GM12878 (cell line): ENCODE data around the gene ACSM6.

ENCODE experiments used
- CREM ChIP-seq: IDR thresholded peaks from 2 replicates; pipeline ENCODE4 v1.6.1; 2014; ENCODE audit warnings: antibody characterized with exemption, low read depth
- CTCF ChIP-seq, 3 experiments: IDR thresholded peaks in 2 of 3; conservative IDR thresholded peaks in 1 of 3; 2 replicates each; pipeline ENCODE4 v1.5.1; 2011; ENCODE audit warnings: low read depth in 3 of 3, low read length in 3 of 3, mild to moderate bottlenecking in 3 of 3, control low read depth in 2 of 3, moderate library complexity in 2 of 3, inconsistent platforms in 1 of 3, mixed read lengths in 1 of 3; ENCODE audit not compliant: control insufficient read depth in 2 of 3, insufficient read depth in 1 of 3; ENCODE audit errors: extremely low read depth in 1 of 3
- NRF1 ChIP-seq: conservative IDR thresholded peaks from 2 replicates; pipeline ENCODE4 v1.6.1; 2011; ENCODE audit warnings: mild to moderate bottlenecking, low read depth, low read length, improper control_type of control experiment
- POLR2A ChIP-seq: IDR thresholded peaks from 2 replicates; pipeline ENCODE4 v1.6.1; 2011; ENCODE audit warnings: low read depth, mild to moderate bottlenecking, low read length
- USF2 ChIP-seq: IDR thresholded peaks from 2 replicates; pipeline ENCODE4 v1.6.1; 2011; ENCODE audit warnings: low read depth, low read length, improper control_type of control experiment, borderline replicate concordance

GRCh38 chr10:95241533-95241932, 47.5 kb downstream of the ACSM6 start:
- no peak for TF ChIP-seq NRF1
- TF ChIP-seq CTCF (IDR thresholded peaks at IDR 0.05 in 2 of 3, conservative IDR thresholded peaks at IDR 0.05 in 1 of 3; ENCODE audit: control insufficient read depth in 2 of 3, extremely low read depth in 1 of 3, insufficient read depth in 1 of 3, low read depth in 3 of 3, low read length in 3 of 3): no peak
- no peak for TF ChIP-seq POLR2A
- no peak for TF ChIP-seq CREM
- TF ChIP-seq USF2: no peak
